ENCODE results near the gene TBXA2R. TPM values are rescaled to one million over a fixed set of nuclear protein-coding genes. Genes with fewer than 3 reads are reported as not detected.
A peak's percentile ranks its signal among the peaks of the same experiment; 100 is the strongest.
"Not testable (repeated sequence)": the region's sequence is repeated elsewhere in the genome, so short reads cannot be mapped to it uniquely, and the experiment has no call there.

The TBXA2R gene
- polyA plus RNA-seq (ENCODE audit: insufficient read length in 10 of 10): 1 to 10 TPM; 1.2 to 3.7 (median 1.7) TPM
- long read RNA-seq, donor 1: 0 reads
- long read RNA-seq, donor 2: 0 reads
- long read RNA-seq, donor 3: 0 reads
- long read RNA-seq, donor 4: 0 reads
- long read RNA-seq, donor 5, partial matches to known transcripts: 6 of 7 reads
- long read RNA-seq, donor 5, other reads (novel, unspliced or antisense): 0 of 7 reads
- long read RNA-seq, donor 6: 0 reads
- long read RNA-seq, donor 7: 0 reads
- long read RNA-seq, donor 8: 0 reads
- long read RNA-seq, donor 9: 0 reads

GRCh38 chr19:3606690-3607289 is at the start of gene TBXA2R:
Gene TBXA2R, minus strand, starts transcription at chr19:3606875. Its CDS starts 6,241 bp downstream, at chr19:3600634.
- DNase-seq: peak in 1 of 3 donors; percentile 71

DNA sequence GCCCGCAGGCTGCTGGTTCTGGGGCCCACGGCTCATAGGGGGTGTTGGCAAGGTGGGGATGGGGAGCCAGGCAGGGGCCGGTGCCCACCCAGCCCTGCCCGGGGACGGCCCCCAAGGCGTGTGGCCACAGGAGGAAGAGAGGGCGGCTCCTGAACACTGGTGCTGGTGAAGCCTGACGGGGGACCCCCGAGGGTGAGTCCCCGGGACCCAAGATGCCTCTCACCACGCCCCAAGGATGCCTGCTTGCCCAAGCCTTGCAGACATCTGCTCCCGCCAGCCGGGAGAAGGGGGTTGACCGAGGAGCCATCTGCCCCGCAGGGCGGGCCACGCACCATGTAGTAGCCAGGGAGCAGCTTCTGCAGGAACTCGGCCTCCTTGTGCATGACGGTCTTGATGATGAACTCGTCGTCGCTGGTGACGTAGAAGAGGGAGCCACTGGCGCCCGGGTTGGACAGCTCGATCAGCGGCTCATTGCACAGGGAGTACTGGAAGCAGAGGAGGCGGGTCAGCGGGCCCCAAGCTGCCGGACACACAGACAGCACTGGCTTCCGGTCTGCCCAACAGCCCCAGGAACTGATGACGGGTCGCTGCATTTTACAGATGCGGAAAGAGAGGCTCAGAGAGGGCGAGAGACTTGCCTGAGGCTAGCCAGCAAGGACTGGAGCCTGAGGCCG is 49.5 kb upstream of the TBXA2R start:
- no peak for DNase-seq

GRCh38 chr19:3655402-3656072 is 48.9 kb upstream of the TBXA2R start:
- DNase-seq: peak in 2 of 3 donors; percentile 69 to 87

- DNase-seq: no peak
Measured at GRCh38 chr19:3653865-3654513, 47.3 kb upstream of the TBXA2R start.

- no peak for DNase-seq
Measured at GRCh38 chr19:3653081-3653795, 46.6 kb upstream of the TBXA2R start.

DNA sequence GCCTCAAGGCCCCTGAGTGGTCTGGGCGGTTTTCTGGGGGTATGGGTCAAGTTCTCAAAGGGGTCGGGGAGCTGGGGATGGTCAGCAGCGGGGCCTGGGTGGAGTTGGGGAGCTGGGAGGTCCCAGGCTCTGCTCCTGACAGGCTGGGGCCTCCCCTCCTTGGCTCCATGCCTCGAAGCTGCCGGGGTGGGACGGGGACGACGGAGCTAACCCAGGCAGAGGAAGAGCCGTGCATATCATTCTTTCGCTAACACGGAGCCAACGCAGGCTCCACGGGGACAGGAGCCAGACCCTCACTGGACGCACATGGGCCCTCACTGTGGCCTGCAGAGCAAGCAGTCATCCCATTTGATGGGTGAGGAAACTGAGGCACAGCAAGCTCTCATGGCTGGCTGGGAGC is 45.7 kb upstream of the TBXA2R start:
- no peak for DNase-seq

- DNase-seq: no peak
Measured at GRCh38 chr19:3651684-3652083, 45.0 kb upstream of the TBXA2R start.

DNA sequence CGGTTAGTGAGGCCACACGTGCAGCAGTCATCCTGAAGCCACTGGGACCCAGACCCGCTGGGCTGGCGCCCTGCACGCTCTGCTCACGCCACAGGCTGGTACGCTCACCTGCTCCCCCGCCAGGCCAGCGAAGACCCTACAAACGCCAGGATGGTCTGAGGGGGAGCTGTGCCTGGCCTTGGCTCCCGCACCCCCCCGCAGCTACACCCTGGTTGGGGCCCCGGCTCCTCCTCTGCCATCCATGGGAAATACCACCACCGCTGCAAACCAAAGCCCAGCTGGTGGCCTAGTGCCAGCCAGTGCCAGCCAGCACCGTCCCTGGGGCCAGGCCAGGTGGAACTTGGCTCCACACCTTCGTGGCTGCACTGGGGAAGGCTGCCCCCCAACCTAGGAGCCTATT is 43.2 kb upstream of the TBXA2R start:
- no peak for DNase-seq

DNA sequence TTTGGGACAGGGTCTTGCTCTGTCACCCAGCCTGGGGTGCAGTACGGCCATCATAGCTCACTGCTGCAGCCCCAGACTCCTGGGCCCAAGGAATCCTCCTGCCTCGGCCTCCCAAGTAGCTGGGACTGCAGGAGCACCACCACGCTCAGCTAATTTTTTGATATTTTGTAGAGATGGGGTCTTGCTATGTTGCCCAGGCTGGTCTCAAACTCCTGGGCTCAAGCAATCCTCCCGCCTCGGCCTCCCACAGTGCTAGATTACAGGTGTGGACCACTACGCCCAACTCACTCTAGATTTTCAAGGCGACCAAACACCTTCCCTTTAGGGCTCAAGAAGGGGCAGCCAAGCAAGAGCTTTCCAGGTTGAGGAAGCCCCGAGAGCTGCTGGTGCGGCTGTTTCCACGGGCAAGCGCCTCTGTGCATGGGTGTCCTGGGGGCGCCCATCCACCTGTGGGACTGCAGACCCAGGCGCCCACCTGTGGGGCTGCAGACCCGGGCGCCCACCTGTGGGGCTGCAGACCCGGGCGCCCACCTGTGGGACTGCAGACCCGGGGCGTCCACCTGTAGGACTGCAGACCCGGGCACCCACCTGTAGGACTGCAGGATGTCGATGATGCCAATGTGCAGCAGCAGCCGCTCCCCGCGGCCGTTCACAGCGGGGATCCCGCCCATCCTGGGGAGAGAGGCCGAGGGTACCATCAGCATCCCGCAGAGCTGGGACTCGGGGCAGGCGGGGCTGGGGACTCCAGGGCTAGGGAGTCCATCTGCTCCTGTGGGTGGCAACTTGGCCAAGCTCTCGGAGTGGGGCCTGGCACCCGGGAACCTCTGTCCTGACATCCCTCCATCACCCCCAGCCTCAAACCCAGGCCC is 41.6 kb upstream of the TBXA2R start:
- no peak for DNase-seq

DNA sequence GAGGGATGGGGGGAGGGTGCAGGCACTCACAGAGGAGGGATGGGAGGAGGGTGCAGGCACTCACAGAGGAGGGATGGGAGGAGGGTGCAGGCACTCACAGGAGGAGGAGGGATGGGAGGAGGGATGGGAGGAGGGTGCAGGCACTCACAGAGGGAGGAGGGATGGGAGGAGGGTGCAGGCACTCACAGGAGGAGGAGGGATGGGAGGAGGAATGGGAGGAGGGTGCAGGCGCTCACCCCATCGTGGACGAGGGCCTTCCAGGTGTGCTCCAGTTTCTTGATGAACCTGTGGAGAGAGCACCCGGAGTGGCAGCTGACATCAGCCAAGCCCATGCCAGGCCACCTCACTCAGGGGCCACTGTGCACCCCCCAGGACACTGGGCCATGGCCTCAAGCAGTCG is 40.4 kb upstream of the TBXA2R start:
- DNase-seq: not testable (repeated sequence)

DNA sequence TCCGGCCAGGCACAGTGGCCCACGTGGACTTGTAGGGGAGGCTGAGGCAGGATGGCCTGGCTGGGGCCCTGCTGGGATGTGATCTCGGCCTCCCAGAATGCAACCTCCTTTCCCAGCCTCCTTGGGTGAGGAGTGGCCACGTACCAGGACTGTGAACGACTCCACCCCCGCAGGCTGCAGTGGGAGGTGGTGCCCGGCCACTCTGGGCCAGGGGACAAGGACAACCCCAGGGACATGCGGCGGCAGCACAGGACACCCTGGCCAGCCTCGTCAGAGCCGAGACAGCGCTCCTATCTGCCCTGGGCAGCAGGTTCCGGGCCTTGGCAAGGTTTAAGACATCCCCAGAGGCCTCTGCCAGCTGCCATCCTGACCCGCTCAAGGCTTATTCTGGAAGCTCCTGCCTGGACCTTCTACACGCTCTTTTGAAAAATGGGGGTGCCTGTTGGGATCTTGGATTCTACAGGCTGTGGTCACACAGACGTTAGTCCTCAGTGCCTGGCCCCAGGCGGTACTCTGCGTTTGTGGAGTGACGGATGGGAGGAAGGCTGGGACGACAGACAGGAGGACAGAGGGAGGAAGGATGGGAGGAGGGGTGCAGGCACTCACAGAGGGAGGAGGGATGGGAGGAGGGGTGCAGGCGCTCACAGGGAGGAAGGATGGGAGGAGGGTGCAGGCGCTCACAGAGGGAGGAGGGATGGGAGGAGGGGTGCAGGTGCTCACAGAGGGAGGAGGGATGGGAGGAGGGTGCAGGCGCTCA is 39.8 kb upstream of the TBXA2R start:
- no peak for DNase-seq

DNA sequence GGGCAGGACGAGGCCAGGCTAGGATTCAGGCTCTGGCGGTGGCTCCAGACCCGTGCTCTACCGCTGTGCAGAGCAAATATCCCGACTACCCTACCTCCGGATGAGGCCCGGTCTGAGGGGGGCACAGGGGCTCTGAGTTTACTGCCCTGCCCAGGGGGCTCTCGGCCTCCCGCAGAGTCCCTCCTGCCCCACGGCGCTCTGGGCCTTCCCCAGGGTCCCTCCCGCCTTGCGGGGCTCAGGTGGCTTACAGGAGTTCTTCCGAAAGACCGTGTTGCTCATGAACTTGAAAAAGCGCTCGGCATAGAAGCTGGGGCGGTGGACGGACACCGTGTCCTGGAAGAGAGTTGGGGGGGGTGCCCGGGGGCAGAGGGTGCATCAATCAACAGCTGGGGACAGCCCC is 39.1 kb upstream of the TBXA2R start:
- DNase-seq: no peak

DNA sequence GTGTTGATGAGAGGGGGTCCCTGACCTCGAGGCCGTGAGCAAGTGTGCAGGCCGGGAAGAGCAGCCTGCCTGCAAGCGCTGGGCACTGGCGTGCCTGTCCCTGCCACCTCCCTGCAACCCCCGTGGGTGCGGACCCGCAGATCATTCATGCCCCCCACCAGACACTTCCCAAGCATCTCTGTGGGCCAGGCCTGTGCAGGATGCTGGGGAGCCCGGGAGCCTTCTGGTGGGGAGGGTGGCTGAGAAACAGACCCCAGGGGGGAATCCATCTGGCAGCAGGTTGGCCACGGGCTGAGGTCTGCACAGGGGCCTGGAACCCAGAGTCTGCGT is 38.4 kb upstream of the TBXA2R start:
- no peak for DNase-seq

DNA sequence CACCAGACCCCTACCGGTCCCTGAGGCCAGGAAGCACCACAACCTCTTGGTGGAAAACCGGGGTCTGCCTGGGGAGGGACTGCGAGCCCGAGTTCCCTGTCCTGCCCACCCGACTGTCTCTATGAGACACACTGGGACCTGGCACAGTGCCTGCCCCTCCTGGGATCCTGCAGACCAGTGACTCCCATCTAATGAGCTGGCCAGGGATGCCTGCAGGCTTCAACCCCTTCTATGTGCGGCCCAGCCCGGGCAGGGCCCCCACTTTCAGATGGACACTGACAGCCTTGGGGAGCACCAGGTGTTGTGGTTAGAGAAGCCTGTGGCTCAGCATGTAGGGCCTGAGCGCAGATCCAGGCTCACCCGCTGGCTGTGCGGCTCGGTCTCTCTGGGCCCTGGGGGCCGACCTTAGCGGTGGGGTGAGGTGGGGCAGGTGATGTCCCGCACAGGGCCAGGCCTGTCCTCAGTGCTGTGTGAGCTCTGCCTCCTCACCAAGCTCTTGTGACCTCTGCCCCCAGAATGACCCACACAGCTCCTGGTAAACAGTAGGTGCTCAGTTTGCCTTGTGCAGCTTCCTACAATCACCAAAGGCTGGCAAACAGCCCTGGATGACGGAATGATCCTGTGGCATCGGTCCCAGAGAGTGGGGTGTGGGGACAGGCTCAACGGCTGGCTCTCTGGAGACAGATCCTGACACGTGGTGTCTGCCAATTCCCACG is 37.8 kb upstream of the TBXA2R start:
- DNase-seq: no peak

DNA sequence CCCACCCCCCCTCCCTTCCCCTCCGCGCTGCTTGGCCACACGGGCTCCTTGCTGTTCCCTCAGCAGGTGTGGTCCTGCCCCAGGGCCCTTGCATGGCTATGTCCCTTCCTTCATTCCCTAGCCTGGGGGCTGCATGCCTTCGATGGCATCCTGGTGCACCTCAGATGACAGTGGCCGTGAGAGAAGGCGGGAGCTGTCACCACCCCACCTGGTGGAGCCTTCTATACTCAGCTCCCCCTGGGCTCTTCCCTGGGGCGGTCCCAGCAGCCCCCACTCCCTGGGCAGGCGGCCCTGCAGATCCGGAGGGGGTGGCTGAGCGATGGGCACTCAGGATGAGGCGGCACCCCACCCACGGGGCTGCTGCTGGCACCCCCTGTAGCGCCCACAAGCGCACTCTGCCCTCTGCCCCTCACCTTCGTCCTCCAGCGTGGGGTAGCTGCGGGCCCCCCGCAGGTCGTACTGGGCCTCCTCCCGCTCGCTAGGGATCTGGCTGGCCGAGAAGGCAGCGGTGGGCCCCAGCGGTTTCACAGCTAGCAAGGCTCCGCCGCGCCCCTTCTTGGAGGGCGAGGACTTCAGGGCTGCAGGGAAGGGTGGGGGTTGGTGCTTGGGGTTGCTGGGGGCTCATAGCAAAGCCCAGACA is 37.1 kb upstream of the TBXA2R start:
- DNase-seq: no peak

DNA sequence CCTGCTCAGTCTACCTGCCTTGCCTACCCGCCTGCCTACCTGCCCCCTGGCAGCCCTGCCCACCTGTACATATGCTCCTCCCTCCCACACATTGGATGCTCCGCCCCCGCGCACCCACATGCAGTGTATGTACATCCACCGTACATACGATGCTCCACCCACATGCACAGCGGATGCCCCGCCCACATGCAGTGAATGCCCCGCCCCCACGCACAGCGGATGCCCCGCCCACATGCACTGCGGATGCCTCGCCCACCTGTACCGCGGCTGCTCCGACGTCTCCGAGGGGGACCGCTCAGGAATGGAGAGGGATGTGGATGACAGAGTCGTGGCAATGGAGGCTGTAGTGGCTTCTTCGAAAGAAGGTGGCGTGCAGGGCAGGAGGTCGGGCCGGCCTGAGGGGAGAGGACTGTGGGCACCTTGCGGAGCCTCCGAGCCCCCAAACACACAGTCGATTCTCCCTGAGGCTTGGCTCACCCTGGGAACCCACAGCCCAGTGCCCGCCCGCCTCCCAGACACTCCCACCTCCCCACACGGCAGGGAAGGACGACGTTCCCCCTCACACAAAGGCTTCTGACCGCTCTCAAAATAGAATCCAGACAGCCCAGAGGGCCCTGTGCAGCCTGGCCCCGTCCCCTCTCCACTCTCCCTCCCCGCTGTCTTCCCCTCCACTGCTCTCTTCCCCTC is 36.5 kb upstream of the TBXA2R start:
- no peak for DNase-seq

GRCh38 chr19:3642296-3642695 is 35.6 kb upstream of the TBXA2R start:
- DNase-seq: no peak
